Activated gamma-delta T cell treated with anti-CD3 and anti-CD28 coated beads, Interleukin-2, amount 50 U/mL, for 16 hours (primary cell): ENCODE data around the gene LMCD1.

Source experiments
- DNase-seq: peaks from one replicate; pipeline ENCODE4 v3.0.0-alpha.2; 2020; ENCODE audit warnings: low read depth

LMCD1 gene

DNA sequence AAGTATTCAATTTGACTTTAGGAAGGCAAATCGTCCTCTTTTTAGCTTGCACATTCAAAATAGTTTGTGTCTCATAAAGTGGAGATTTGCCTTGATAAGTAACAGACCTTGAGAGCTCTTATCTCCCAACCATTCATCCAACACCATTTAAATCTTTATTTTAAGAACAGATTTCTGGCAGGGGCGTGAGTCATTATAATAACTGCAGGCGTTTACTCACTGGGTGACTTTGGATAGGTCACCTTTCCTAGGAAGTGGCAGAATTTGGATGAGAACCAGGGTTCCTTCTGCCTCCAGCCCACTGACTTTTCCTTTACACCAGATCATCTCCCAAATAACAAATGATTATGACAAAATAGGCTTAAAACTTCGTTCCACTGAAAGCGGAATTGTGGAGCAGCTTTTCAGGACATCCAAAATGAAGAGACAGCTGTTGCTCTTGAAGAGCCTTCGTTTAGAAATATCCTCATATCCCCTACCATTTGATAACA, 5.0 kb downstream of the LMCD1 start:
- DNase-seq, result no peak

- DNase-seq, result no peak
Measured at GRCh38 chr3:8507496-8507895, 5.9 kb downstream of the LMCD1 start.

GRCh38 chr3:8509961-8510360, 8.3 kb downstream of the LMCD1 start:
- DNase-seq, result no peak

GRCh38 chr3:8512234-8512633, 10.6 kb downstream of the LMCD1 start:
- DNase-seq, result no peak

- no peak for DNase-seq
Measured at GRCh38 chr3:8516047-8516661, 14.5 kb downstream of the LMCD1 start.

DNA sequence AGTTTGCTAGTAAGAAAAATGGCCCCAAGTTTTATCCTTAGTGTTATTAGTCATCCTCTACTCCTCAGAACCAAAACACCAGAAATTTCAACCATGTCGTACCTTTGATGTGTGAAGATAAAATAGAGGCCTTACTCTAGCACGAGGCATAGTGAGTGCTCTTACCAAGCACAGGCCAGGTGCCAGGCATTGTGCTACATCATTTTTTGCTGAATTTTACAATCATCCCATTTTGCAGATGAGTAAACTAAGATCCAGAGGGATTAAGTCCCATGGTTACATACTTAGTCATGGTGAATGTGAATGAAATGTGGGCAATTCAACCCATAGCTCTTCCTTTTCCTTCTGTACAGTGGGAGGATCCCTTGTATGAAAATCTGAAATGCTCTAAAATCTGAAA, 15.2 kb downstream of the LMCD1 start:
- DNase-seq, result no peak

DNA sequence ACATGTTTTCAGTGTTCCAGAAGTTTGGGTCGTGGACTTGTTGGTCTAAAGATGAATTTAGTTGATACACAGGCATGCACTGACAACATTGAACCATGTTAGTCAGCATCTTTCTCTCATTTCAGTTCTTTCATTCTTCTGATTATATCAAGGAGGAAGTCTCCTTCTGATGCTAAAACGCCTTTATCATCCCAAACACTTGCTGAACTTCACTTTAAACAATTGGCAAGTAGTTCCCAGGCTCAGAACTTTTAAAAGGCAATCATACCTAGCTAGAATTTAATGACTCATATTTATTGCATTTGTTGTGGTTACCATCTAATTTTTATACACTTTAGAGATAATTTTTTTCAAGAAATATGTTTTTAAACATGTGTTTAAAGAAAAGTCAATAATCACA, 15.9 kb downstream of the LMCD1 start:
- DNase-seq, result no peak

DNA sequence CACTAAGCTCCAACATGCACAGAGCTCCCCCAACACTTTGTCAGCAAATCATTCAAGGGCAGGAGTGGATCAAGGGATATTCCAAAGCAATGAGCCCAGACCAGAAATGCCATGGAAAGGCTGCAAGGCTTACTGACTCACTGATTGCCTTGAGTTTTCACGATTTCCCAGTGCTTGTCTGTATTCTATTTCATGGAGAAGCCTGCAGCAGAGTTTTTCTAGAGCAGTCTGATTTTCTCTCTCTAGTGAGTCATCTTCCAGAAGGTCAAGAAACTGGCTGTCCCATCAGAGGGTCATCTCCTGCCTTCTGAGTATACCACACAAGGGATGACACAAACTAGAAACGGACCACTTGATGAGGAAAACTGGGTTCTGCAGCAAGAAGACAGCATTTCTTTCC, 16.5 kb downstream of the LMCD1 start:
- DNase-seq, result no peak

GRCh38 chr3:8519156-8519555, 17.5 kb downstream of the LMCD1 start:
- no peak for DNase-seq

- no peak for DNase-seq
Measured at GRCh38 chr3:8519774-8520448, 18.3 kb downstream of the LMCD1 start.

DNA sequence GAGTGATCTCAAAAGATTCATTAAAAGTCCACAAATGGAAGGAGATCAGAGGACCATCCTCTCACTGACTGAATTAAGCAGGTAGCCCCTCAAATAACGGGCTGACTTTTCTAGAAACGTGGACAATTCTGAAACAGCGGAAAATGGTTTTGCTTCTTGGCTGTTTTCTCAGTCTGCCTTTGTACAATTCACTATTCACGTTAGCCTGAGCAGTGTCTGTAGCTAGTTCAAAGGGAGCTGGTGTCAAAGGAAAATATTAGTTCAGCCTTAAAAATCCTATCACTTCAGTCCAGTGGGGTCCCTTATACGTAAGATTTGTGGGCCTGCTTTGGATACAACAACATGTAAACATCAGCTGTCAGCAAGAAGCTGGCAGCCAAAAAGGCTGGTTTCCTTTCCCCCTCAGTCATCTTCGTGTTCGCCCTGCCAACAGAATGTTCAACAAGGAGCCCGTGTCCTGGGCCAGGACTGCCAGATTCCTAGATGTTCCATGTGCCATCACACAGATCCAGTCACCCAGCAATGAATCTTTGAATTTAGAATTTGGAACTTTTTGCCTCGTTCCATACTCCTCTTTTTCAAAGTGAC, 19.3 kb downstream of the LMCD1 start:
- no peak for DNase-seq

DNA sequence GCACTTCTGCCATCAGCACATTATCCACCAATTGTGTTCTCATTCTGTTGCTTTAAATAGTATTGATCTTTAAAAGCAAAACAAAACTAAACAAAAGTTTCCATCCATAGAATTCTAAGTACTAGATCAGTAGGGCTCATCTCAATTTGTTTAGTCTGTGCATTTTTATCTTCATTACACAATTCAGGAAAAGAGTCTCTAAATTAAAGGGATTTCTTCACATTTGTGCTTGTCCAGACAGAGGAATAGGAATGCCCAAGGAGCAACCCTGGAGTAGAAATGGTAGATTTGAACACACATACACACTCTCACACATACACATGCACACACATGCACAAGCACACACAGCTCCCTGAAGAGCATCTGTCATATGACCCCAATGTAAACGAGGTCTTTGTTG, 21.4 kb downstream of the LMCD1 start:
- DNase-seq, result no peak

DNA sequence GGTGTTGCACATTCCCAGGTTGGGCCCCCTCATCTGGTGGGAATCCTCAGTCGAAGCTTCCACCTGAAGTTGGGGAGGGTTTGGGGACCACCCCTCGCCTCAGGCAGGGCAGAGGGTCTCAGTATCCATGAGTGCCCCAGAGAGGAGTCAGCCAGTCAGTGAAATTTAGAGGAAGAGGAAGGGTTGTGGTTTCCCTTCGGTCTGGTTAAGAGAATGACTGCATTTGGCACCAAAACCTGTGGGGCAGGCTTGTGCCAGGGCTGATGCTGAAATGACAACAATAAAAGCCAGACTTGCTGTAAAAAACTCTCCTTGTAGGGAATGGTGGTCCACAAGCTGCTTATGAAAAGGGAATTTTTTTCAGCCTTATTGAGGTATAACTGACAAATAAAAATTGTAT, 22.6 kb downstream of the LMCD1 start:
- DNase-seq, result no peak

DNA sequence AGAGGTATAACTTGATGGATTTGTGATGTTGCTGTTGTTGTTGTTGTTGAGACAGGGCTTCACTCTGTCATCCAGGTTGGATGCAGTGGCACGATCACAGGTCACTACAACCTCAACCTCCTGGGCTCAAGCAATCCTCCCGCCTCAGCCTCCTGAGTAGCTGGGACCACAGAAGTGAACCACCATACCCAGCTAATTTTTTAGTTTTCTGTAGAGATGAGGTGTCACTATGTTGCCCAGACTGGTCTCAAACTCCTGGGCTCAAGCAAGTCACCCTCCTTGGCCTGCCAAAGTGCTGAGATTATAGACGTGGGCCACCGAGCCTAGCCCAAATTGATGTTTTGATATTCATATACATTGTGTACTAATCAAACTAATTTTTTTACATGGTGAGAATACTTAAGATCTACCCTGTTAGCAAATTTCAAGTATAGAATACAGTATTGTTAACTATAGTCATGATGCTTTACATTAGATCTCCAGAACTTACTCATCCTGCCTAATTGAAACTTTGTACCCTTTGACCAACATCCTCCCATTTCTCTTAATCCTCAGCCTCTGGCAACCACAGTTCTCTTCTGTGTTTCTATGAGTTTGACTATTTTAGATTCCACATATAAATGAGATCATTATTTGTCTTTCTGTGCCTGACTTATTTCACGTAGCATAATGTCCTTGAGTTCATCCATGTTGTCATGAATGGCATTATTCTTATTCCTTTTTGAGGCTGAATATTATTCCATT, 23.2 kb downstream of the LMCD1 start:
- DNase-seq, result no peak

DNA sequence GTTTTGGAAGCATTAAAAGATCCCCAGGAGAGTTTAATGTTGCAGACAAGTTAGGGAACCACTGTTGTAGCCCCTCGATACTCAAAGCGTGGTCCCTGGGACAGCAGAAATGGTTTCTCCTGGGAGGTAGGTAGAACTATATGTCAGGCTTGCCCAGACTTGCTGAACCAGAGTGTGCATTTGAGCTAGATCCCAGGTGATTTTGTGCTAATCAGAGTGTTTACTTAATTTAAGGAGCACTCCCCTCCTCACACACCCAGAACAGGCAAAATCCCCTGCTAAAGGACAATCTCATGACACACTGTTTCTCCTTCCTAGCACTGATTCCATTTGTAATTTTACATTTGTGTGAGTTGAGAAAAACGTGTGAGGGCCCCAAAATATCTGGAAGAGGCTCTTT, 24.3 kb downstream of the LMCD1 start:
- no peak for DNase-seq

GRCh38 chr3:8529181-8529637, 27.6 kb downstream of the LMCD1 start:
- no peak for DNase-seq

DNA sequence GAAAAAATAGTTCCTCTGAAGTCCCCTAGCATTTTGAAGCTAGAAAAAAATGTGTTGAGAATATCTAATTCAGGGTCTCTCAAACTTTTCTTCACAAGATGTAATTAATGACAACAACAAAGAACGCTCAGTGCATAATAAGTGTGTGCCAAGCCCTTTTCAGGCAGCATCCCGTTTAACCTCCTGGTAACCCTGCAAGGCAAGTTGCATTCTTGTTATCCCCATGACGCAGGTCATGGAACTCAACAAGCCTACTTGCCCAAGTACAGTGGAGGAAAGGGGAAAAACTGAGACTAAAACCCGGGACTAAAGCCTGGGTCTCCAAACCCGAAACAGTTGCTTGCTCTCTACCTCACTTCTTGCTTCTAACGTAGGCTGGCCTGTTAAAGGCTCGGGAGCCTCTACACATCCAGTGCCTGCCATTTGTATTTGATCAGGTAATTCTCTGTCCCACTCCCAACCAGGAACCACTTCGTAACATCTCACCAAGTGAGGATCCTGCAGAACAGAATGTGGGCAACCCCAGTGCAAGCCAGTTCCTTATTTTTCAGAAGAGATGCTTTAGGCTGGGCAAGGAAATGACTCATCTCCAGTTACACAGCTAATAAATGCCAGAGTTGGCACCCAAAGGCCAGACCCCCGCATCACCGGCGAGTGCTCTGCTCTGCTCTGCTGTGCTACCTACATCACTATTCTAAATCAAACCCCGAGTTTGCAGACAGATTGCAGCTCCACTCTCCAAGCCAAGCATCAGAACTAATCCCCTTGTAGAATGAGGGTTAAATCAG, 28.3 kb downstream of the LMCD1 start:
- no peak for DNase-seq

- no peak for DNase-seq
Measured at GRCh38 chr3:8530581-8530980, 29.0 kb downstream of the LMCD1 start.

- no peak for DNase-seq
Measured at GRCh38 chr3:8532251-8532871, 30.7 kb downstream of the LMCD1 start.

DNA sequence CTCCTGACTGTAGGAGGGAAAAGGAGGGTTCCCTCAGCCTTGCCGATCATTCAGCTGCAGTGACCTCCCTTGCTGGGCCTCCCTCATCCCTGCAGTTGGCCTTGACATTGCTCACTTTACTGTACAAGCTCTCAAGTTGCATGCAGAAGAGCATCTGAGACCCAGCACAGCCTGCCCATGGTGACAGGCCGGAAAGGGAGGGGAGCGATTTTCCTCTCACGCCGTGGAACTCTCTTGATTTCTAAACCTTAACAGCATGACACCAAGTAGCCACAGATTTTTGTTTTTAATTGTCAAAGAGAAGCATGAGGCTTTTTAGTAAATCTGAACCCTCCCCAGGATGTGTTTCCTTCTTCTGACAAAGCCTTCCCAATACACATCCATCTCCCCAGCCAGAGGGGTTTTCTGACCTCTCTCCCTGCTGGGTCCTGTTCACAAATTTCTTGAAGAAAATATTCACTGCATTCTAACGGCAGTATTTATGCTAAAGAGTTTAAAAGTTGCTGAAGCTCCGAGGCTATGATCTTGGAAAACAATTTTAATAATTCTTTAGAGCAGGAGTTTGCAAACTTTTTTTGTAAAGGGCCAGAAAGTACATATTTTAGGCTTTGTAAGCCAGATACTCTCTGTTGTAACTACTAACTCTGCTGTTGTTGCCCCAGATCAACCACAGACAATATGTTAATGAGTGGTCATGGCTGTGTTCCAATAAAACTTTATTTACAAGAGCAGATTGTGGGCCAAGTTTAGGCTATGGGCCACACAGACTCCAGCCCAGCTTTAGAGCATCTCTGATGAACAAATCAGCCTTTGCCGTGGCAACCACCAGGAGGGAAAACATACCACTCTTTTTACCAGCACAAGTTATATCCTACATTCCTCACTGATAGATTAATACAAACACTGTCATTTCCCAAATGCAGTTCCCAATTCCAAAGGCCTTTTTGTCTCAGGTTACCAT, 34.8 kb downstream of the LMCD1 start:
- no peak for DNase-seq
